Endometrial microvascular endothelial cells (primary cell): Measurements from ENCODE around the gene KRTAP4-11. TPM values are rescaled to one million over a fixed set of nuclear protein-coding genes. Genes with fewer than 3 reads are reported as not detected.
"Not testable (repeated sequence)": the region's sequence is repeated elsewhere in the genome, so short reads cannot be mapped to it uniquely, and the experiment has no call there.

Experiments
- in situ Hi-C: cut with HindIII; loops from 2 replicates; pipeline ENCODE4 v1.10.0; 2017; ENCODE audit warnings: low sequenced_read_pairs, low pct_unique_long_range_greater_than_20kb; ENCODE audit errors: inconsistent ontology term
- total RNA-seq: library from RNA; depleted of rRNA; stranded (reverse); fragments of >200 nt; gene quantifications from one replicate; pipeline ENCODE4 v1.2.3, GENCODE V29; 2015; ENCODE audit errors: inconsistent ontology term

The KRTAP4-11 gene
- total RNA-seq, 1 donor from 2014 or later: not detected

DNA sequence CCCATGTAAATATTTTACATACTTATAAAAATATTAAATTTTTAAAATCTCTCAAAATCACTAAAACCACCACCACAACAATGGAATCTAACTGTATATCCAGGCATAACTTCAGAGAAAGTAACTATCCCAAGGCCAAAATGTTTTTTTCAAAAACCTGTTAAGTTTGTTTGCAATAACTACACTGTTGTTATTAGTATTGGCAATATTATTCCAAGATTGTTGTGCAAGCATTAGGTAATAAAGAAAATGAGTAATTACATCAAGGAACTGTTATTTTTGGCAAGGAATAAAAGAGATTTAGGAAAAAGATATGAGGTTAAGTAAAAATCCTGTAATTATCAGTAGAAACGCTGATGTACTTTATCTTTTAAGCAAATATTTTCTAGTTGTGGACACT, 9.2 kb upstream of the KRTAP4-11 start:
- in situ Hi-C loops: no loop called here

DNA sequence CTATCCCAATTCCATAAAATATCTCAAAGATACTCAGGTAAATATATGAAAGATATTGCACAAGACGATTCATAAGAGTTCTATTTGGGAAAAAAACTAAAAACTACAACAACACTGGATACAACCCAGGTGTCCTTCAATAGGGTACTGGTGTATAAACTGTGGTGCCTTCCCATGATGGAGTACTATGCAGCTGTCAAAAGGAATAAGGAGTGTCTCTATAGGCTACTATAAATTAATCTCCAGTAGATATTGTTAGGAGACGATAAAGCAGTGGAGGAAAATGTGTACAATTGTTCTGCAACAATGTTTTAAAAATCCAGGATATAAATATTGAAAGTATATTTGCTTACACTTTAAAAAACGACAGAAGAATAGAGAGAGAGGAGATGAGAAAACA, 8.2 kb upstream of the KRTAP4-11 start:
- in situ Hi-C loops: no loop called here

DNA sequence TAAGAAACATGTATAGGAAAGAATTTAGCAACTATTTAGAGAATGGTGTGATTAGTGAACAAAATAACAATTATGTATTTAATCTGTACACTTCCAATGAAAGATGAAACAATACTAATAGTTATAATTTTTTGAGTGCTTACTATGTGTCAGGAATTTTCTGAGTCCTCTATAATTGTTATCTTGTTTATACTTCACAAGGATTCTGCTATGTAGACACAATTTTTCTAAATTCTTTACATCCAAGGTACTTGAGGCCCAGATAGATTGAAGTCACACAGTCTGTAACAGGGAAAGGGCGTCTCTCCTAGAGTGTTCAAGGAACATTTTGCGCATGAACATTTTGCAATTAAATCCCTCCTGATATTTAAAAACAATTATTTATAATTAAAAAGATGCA, 6.9 kb upstream of the KRTAP4-11 start:
- in situ Hi-C loops: no loop called here

DNA sequence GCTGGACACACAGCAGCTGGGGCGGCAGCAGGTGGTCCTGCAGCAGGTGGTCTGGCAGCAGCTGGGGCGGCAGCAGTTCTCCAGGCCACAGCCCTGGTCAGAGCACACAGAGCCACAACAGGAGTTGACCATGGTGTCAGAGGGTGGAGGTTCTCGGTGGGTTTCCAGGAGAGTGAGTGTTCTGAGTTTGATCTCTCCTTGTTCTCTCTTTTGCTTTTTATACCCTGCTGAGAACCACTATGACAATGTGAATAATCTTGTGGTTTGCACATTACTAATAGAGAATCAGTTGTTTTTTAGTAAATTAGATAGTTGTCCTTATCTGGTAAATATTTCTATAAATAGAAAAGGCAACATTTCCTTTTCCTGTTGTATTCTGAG, 5.8 kb upstream of the KRTAP4-11 start, which contains the start of gene KRTAP4-12:
KRTAP4-12 (minus strand) TSS at position 192 of the 381 bp plus-strand sequence; CDS start at position 132, 60 bp downstream.
- in situ Hi-C loops: not testable (repeated sequence)

DNA sequence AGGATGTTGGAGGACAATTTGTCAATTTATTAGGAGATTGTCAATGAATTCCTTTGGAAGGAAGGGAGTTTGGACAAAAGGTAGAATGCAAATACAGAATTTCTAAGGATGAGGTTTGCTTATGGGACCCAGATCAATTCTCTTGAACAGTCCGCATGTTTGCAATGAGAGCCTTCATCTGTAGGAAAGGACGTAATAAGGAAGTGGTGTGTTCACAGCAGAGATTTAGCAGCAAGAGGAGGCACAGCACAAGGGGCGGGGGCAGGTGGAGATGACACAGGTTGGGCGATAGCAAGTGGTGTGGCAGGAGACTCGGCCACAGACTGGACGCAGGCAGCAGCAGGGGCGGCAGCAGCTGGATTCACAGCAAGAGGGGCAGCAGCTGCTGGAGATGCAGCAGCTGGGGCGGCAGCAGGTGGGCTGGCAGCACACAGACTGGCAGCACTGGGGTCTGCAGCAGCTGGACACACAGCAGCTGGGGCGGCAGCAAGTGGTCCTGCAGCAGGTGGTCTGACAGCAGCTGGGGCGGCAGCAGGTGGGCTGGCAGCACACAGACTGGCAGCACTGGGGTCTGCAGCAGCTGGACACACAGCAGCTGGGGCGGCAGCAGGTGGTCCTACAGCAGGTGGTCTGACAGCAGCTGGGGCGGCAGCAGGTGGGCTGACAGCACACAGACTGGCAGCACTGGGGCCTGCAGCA, 5.3 kb upstream of the KRTAP4-11 start:
- in situ Hi-C loops: not testable (repeated sequence)

DNA sequence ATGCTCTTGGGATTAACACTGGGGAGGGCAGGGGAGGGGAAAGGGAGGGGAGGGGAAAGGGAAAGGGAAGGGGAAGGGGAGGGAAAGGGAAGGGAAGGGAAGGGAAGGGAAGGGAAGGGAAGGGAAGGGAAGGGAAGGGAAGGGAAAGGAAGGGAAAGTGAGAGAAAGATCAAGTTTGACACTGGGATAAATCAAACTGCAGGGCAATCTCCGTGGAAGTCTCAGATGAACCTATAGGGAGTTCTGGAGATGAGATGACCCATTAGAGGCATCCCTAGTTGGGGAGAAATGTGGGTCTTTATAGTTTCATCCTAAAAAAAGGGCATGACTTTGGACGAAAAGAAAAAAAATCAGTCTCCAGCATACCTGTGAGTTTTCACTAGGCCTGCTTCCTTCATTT, 3.6 kb upstream of the KRTAP4-11 start:
- in situ Hi-C loops: no loop called here

DNA sequence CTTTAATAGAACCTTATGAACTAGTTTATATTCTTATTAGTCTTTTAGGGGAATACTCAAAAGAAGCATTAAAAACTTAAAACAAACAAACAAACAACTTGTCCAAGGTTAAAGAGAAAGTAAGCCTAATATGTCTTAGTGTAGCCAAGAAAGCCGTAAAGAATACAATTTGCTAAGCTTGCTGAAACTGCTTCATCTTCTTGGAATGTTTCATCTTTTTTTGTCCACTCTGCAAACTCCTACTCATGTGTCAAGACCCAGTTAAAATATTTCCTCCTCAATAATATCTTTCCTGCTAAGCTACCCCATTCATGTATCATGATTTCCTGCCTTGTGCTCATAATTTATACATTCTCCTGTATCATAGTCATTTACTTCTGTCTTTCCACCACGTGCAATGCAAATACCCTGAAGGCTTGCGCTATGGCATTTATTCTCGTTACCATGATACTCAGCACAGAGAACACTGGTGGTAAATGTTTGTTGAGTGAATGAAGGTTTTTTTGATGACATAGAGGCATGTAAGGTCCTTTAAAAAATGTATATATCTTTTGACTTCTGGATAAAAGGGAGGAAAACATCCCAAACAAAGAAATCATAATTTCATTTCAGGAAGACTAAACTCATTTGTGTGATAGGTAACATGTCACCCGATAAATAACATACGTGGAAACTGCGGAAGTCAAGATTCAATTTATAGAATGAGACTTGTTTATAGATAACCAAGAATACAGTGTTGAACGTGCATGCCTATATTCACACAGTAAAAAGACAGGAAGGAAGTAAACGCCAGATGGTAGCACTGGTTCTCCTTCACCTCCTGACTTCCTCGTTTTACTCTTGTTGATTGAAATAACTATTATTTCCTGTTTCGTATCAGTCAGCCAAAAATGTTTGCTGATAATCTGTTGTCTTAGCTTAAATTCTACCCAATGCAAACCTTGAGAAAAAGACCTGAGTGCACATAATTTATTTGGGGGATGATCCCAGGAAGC, 1.8 kb upstream of the KRTAP4-11 start:
- in situ Hi-C loops: not testable (repeated sequence)

DNA sequence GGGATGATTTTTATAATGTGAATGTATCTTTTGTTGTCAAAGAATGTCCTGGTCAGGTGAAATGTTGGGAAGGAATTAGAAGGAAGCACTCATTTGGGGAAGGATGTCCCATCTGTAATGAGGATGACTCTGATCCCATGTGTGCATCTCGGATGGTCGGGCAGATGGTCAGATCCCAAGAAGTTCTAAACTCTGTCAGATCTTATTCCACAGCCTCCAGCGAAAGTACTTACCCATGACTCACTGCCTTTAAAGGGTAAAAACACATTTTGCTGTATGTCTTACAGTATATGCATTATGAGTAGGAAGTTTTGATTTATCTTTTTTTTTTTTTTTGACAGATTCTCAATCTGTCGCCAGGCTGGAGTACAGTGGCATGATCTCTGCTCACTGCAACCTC, 548 bp upstream of the KRTAP4-11 start:
- in situ Hi-C loops: no loop called here

DNA sequence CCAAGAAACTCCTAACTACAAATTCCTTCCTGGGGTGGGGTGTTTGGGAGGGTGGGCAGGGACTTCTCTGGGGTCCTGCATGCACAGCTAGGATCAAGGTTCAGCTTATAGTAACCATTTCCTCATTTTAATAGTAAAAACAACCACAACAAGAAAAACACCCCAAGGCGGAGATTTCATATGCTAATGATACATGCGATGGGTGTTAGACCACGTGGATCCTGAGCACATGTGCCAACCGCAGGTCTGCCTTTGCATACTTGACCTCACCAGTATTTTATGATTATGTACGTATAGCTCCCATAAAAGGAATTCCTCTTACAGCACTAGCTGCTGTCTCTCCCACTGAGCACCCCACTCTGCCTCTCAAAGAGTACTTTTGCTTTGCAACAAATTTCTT, 1.9 kb downstream of the KRTAP4-11 start:
- in situ Hi-C loops: no loop called here

DNA sequence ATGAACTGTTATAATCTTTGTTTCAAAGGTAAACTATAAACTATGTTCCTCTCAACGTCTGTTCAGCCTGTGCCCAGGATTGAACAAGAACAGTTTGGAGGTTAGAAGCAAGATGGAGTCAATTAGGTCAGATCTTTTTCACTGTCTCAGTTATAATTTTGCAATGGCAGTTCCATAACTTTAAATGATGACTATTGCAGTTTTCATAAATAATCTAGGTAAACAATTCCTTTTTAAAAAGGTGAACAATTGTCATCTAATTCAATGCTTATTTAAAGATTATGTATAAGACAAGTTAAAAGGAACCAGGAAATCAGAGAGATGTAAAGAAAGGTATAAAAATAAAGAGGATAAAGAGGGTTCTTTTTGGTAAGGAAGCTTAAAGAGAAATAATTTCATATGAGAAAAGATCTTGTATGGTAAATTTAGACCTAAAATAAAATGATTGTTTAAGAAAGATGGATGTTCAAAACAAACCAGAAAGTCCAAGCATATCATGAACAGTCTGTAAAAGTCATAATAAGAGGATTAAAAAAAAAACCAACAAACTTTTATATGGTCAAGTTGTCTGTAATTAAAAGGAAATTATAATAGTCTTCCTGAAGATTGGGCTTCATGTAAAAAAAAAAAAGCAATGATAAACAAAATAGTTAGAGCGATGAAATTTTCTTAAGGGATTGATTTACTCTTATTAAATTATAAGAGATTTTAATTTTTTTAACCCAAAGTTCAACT, 6.9 kb downstream of the KRTAP4-11 start:
- in situ Hi-C loops: no loop called here

DNA sequence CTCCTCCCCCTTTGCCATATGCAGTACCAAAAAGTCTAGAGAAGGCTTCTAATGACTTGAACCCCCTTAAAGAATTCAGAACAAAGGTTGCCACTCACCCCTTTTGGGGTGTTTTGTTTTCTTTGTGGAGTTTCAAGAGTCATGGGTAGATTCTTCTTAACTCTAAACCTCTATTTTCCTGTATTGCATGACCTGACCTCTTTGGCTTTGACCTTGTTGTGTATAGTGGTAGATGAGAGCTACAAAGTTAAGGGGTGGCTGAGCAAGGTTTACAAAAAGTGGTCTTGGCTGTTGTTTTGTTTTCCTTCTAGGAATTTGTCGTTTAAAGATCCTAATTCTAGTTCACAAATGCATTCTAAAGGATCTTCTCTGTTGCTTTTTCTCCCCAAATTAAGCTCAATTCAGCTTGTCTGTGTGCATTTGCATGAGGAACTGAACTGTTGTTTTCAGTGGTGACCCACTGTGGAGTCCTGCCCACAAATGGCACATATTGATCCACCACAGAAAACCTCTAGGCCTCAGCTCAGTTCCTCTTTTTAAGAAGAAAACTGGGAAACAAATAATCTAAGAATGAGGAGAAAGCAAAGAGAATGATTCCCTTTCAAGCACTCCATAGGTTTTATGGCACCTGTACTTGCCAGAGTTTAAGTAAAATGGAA, 9.3 kb downstream of the KRTAP4-11 start:
- in situ Hi-C loops: not testable (repeated sequence)

DNA sequence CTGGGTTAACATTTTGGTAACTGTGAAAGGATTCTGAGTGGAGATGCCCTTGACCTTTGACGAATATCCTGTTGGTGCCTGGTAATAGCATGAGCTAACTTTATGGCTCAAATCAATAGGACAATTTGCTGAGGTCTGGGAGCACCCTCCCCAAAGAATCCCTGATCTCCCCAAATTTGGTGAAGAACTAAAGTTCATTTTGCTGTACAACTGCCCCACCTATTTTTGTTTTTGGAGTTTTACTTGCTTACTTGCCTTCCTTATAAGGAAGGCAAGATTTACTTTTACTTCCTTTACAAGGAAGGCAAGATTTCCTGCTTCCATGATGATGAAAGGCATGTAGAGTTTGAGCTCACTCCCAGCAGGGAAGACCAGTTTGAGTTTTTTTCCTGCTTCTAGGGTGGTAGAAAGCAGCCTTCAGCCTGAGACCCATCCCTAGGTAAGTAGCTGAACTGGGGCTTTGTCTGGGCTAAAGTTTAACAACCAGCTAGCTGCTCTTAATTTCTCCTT, 10.2 kb downstream of the KRTAP4-11 start:
- in situ Hi-C loops: no loop called here

DNA sequence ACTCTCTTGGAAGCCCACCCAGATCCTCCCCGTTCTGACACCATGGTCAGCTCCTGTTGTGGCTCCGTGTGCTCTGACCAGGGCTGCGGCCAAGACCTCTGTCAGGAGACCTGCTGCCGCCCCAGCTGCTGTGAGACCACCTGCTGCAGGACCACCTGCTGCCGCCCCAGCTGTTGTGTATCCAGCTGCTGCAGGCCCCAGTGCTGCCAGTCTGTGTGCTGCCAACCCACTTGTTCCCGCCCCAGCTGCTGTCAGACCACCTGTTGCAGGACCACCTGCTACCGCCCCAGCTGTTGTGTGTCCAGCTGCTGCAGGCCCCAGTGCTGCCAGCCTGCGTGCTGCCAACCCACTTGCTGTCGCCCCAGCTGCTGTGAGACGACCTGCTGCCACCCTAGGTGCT, 12.8 kb downstream of the KRTAP4-11 start, which contains the start of gene KRTAP4-9:
KRTAP4-9 (plus strand) TSS at position 43 of the 400 bp plus-strand sequence; CDS start at position 43, 0 bp downstream.
- in situ Hi-C loops: not testable (repeated sequence)

DNA sequence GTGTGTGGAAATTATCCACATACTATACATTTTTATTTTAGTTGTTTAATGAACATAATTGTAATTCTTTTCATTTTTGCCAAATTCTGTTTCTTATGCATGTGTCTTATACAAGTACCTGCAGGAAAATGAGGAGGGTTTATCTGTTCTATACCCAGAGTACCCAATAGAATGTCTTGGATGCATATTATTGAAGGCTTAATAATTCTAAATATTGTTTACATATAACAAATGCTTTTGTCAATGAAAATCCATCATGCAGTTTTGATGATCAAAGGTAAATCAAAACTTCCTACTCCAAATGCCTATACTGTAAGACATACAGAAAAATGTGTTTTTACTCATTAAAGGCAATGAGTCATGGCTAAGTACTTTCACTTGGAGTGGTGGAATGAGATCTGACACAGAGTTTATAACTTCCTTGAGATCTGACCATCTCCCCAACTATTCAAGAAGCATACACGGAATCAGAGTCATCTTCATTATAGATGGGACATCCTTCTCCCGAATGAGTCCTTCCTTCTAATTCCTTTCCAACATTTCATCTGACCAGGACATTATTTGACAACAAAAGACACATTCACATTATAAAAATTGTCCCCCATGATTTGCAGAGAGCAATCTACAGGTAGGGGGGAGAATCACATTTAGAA, 13.7 kb downstream of the KRTAP4-11 start:
- in situ Hi-C loops: not testable (repeated sequence)

DNA sequence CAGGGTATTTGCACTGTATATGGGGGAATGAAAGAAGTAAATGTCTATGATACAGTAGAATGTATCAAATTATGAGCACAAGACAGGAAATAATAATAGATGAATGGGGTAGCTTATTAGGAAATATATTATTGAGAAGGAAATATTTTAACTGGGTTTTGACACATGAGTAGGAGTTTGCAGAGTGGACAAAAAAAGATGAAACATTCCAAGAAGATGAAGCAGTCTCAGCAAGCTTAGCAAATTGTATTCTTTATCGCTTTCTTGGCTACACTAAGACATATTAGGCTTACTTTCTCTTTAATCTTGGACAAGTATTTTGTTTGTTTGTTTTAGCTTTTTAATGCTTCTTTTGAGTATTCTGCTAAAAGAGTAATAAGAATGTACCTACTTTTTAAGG, 14.3 kb downstream of the KRTAP4-11 start:
- in situ Hi-C loops: no loop called here

DNA sequence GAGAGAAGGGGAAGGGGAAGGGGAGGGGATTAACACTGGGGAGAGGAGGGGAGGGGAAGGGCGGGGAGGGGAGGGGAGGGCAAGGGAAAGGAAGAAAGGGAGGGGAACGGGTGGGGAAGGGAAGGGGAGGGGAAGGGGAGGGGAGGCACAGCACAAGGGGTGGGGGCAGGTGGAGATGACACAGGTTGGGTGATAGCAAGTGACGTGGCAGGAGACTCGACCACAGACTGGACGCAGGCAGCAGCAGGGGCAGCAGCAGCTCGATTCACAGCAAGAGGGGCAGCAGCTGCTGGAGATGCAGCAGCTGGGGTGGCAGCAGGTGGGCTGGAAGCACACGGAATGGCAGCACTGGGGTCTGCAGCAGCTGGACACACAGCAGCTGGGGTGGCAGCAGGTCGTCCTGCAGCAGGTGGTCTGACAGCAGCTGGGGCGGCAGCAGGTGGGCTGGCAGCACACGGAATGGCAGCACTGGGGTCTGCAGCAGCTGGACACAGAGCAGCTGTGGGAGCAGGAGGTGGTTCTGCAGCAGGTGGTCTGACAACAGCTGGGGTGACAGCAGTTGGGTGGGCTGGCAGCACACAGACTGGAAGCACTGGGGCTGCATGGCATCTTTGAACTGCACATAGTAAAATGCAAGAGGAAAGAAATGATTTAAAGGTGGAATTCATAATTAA, 16.4 kb downstream of the KRTAP4-11 start, which contains the start of gene KRTAP4-16:
KRTAP4-16 (minus strand) TSS at position 624 of the 674 bp plus-strand sequence; CDS start at position 624, 0 bp downstream.
- in situ Hi-C loops: no loop called here
